ENCODE data around the gene DOCK4.

DNA sequence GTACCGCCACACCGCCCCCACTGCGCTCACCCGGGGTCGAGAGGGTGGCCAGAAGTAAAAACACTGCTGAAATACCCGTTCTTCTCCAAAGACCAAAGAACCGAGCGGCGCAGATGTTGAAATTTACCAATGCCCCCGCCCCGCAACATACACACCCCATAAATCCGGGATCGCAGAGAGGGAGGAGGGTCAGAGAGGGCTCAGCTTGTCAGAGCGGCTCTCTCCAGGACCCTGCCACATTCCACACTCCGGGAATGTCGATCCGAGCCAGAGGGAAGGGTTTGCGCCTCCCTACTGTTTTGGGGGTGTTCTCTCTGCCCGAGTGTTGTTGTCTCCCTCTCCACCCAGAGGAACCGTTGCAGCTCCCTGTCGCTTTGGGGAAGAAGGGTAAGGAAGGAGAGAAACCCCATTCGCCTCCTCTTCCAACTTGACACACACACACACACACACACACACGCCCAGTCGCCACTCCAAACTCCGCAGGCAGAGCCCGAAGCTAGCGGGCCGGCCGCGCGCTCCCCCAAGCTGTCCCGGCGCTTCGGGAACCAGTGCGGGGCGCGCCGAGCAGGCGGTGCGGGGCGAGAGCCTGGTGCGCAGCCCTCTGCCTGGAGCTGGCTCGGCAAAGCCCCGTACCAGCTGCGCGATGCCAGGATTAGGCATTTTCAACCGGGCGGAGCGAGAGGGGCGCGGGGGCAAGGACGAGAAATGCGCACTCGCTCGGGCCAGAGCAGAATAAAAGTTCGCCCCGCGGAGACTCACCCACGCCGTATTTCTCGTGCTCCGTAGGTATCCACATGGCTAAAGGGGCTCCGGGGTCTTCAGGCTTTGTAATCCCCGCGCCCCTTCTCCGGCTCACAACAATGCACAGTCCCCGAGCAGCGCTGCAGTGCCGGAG lies 609 bp downstream of the DOCK4 start:
- TF ChIP-seq, protein P1, sequence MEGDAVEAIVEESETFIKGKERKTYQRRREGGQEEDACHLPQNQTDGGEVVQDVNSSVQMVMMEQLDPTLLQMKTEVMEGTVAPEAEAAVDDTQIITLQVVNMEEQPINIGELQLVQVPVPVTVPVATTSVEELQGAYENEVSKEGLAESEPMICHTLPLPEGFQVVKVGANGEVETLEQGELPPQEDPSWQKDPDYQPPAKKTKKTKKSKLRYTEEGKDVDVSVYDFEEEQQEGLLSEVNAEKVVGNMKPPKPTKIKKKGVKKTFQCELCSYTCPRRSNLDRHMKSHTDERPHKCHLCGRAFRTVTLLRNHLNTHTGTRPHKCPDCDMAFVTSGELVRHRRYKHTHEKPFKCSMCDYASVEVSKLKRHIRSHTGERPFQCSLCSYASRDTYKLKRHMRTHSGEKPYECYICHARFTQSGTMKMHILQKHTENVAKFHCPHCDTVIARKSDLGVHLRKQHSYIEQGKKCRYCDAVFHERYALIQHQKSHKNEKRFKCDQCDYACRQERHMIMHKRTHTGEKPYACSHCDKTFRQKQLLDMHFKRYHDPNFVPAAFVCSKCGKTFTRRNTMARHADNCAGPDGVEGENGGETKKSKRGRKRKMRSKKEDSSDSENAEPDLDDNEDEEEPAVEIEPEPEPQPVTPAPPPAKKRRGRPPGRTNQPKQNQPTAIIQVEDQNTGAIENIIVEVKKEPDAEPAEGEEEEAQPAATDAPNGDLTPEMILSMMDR (conservative IDR thresholded peaks at IDR 0.05): peak; percentile 10; the same call in 1 of the 2 replicates
- TF ChIP-seq ZFX (IDR thresholded peaks at IDR 0.05): no peak

Measured in C4-2B (cell line).